HG03108 (cell line): ENCODE results near the gene APOO.
"Not testable (repeated sequence)": the region's sequence is repeated elsewhere in the genome, so short reads cannot be mapped to it uniquely, and the experiment has no call there.

Experiments used
- ATAC-seq: cut with Tn5 transposase; IDR thresholded peaks from one replicate; pipeline ENCODE4 v1.9.1; 2021; ENCODE audit warnings: moderate library complexity; ENCODE audit not compliant: unreplicated experiment

Gene APOO

GRCh38 chrX:23904096-23904495 lies 3.6 kb downstream of the APOO start:
- ATAC-seq, result no peak

GRCh38 chrX:23902419-23902818 lies 5.3 kb downstream of the APOO start:
- no peak for ATAC-seq

- ATAC-seq, result peak; percentile 49
Measured at GRCh38 chrX:23901805-23902204, 5.9 kb downstream of the APOO start.

GRCh38 chrX:23901060-23901459 lies 6.7 kb downstream of the APOO start:
- ATAC-seq, result no peak

GRCh38 chrX:23900220-23900797 lies 7.4 kb downstream of the APOO start:
- ATAC-seq, result no peak

GRCh38 chrX:23898412-23898959 lies 9.3 kb downstream of the APOO start:
- ATAC-seq, result no peak

GRCh38 chrX:23896981-23897380 lies 10.8 kb downstream of the APOO start:
- no peak for ATAC-seq

- ATAC-seq, result not testable (repeated sequence)
Measured at GRCh38 chrX:23896539-23896938, 11.2 kb downstream of the APOO start.

GRCh38 chrX:23894993-23895392 lies 12.7 kb downstream of the APOO start:
- not testable (repeated sequence) for ATAC-seq

GRCh38 chrX:23890933-23891332 lies 16.8 kb downstream of the APOO start:
- ATAC-seq, result no peak

- ATAC-seq, result no peak
Measured at GRCh38 chrX:23888887-23889501, 18.7 kb downstream of the APOO start.

GRCh38 chrX:23887918-23888317 lies 19.8 kb downstream of the APOO start:
- no peak for ATAC-seq

GRCh38 chrX:23887451-23887850 lies 20.3 kb downstream of the APOO start:
- no peak for ATAC-seq

GRCh38 chrX:23885803-23886202 lies 21.9 kb downstream of the APOO start:
- ATAC-seq, result no peak

- ATAC-seq, result no peak
Measured at GRCh38 chrX:23884427-23885024, 23.2 kb downstream of the APOO start.

GRCh38 chrX:23883737-23884354 lies 23.9 kb downstream of the APOO start:
- ATAC-seq, result no peak

- ATAC-seq, result no peak
Measured at GRCh38 chrX:23879380-23880090, 28.2 kb downstream of the APOO start.

- no peak for ATAC-seq
Measured at GRCh38 chrX:23871905-23872546, 35.7 kb downstream of the APOO start.

- no peak for ATAC-seq
Measured at GRCh38 chrX:23870041-23870440, 37.7 kb downstream of the APOO start.

GRCh38 chrX:23864742-23865326 lies 42.9 kb downstream of the APOO start:
- ATAC-seq, result no peak
